Measurements from ENCODE around the gene TRPM1.

Gene TRPM1

DNA sequence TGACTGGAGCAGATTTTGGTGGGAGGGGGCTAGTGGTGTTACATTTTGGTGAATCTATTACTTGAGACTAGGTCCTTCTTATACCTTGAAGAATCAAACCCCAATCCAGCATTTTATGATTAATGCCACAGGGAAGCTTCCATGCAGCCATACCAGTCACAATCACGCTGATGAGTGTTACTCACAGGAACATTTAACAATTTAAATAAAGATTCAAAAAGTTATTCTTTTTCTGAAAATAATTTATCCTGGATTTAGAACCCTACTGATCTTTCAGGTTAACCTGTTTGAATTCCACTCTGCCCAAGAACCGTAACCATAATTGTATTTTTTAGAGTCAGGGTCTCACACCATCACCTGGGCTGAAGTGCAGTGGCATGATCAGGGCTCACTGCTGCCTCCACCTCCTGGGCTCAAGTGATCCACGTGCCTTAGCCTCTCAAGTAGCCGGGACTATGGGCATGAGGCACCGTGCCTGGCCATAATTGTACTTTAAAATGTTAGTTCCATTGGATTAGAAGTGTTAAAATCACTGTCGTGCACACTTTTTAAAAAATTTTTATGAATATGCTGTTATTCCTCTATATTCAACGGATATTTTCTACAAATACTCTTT lies 109.2 kb downstream of the TRPM1 start:
- in situ Hi-C loops (cut with MboI; ENCODE audit: low pct_unique_long_range_greater_than_20kb, low sequenced_read_pairs) = no loop called here
- DNase-seq = no peak

- peak; percentile 76 for DNase-seq
Observed at GRCh38 chr15:30991255-30992235, 110.0 kb downstream of the TRPM1 start, which contains the start of gene MTMR10. Gene MTMR10 (minus strand): TSS chr15:30991628. CDS start chr15:30991506, 122 bp downstream.

GRCh38 chr15:30990446-30991254 lies 110.9 kb downstream of the TRPM1 start:
- peak; percentile 58 for DNase-seq
- in situ Hi-C loops (cut with MboI; ENCODE audit: low pct_unique_long_range_greater_than_20kb, low sequenced_read_pairs) = no loop called here

More at GRCh38 chr15:30991255-30992235, 110.0 kb downstream of the TRPM1 start, which contains the start of gene MTMR10:
- in situ Hi-C loops (cut with MboI; ENCODE audit: low pct_unique_long_range_greater_than_20kb, low sequenced_read_pairs) = no loop called here

GRCh38 chr15:30990036-30990435 lies 111.5 kb downstream of the TRPM1 start:
- in situ Hi-C loops (cut with MboI; ENCODE audit: low pct_unique_long_range_greater_than_20kb, low sequenced_read_pairs) = no loop called here
- no peak for DNase-seq

- in situ Hi-C loops (cut with MboI; ENCODE audit: low pct_unique_long_range_greater_than_20kb, low sequenced_read_pairs) = no loop called here
- no peak for DNase-seq
Observed at GRCh38 chr15:30985081-30985531, 116.4 kb downstream of the TRPM1 start.

DNA sequence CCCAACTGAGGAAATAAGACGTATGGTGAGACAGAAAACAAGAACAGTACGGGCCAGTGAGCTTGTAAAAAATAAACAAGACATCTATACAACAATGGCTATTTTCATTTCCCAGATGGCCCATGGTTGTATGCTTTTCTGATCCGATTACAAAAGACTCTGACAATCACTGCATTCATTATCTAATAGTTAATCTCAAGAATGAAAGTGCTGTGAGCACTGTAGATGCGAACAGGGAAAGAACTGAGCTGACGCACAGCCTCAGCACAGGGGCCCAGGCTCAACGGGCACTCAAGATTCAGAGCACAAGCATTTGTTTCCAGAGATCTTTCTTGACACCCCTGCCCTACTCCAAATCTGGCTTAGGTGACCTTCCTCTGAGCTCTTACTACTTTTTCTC lies 117.0 kb downstream of the TRPM1 start:
- in situ Hi-C loops (cut with MboI; ENCODE audit: low pct_unique_long_range_greater_than_20kb, low sequenced_read_pairs) = no loop called here
- no peak for DNase-seq

DNA sequence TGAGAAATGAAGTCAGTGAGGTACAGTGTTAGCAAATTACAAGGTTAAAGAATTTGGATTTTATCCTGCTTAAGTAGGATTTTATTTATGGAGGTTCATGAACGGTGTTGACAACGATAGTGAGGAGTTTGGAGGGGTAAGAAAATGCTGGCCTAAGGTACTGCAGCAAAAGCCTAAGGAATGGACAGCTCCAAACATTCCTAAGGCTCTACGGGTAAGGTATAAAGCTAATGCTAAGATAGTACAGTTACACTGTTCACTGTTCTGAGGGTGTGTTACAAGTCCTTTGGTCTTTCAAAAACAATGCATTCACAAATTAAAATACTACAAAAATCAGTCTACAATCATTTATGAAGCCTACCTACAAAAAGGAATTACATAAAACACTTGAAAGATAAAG lies 117.4 kb downstream of the TRPM1 start:
- in situ Hi-C loops (cut with MboI; ENCODE audit: low pct_unique_long_range_greater_than_20kb, low sequenced_read_pairs) = no loop called here
- DNase-seq = no peak

- in situ Hi-C loops (cut with MboI; ENCODE audit: low pct_unique_long_range_greater_than_20kb, low sequenced_read_pairs) = no loop called here
- peak; percentile 59 for DNase-seq
Observed at GRCh38 chr15:30979457-30979856, 122.1 kb downstream of the TRPM1 start.

GRCh38 chr15:30978328-30978727 lies 123.2 kb downstream of the TRPM1 start:
- DNase-seq = peak; percentile 18
- in situ Hi-C loops (cut with MboI; ENCODE audit: low pct_unique_long_range_greater_than_20kb, low sequenced_read_pairs) = no loop called here

DNA sequence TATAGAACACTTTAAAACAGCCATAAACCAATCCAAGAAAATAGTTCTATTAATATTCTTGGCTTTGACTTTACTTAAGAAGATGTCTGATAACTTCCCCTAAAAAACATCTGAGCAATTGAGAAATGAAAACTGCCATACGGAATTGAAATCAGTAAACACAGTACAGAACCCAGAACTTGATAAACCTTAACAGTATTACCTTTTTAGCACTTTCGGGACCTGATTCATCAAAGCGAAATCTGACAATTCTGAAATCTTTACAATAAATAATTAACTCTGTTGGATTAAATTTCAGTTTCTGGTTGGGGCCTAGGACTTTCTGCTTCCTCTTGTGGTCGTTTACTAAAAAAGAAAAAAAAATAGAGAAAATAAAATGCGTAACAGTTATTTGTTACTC lies 127.4 kb downstream of the TRPM1 start:
- no peak for DNase-seq

DNA sequence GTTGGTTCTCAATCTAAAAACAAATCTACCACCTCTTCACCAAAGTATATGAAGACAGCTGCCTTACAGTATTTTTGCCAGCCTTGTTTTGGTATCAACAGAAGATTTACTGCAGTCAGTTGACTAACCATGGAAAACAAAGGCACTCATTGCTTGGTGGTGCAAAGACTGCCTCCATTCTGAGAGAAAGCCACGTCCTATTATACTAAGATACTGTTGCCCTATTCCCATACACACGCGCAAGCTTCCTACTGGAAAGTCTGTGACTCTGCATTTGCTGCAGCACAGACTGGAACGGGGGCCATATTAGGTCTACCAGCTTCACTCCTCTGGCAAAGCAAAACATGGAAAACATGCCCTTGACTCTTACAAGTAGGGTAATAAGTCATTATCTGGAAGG lies 128.1 kb downstream of the TRPM1 start:
- DNase-seq = no peak
- in situ Hi-C loops (cut with MboI; ENCODE audit: low pct_unique_long_range_greater_than_20kb, low sequenced_read_pairs) = no loop called here

More for the DNA sequence above, 127.4 kb downstream of the TRPM1 start:
- in situ Hi-C loops (cut with MboI; ENCODE audit: low pct_unique_long_range_greater_than_20kb, low sequenced_read_pairs) = no loop called here

- no peak for DNase-seq
- in situ Hi-C loops (cut with MboI; ENCODE audit: low pct_unique_long_range_greater_than_20kb, low sequenced_read_pairs) = no loop called here
Observed at GRCh38 chr15:30969724-30970123, 131.8 kb downstream of the TRPM1 start.

GRCh38 chr15:30963681-30964080 lies 137.8 kb downstream of the TRPM1 start:
- in situ Hi-C loops (cut with MboI; ENCODE audit: low pct_unique_long_range_greater_than_20kb, low sequenced_read_pairs) = no loop called here
- DNase-seq = no peak

DNA sequence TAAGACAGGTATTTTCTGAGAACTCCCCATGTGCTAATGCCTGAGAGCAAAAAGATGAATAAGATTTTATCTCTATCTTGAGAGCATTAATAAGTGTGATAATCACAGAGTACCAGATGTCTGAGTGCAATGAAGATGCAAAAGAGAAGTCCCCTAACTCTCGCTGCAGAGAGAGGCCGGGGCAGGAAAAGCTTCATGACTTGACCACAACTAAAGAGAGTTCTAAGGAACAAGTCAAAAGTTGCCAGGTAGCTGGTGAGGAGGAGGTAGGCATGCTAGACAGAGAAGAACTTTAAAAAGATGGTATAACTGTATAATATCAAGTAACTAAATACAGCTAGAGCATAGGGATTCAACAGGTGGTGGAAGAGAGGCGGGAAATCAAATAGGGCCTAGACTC lies 138.9 kb downstream of the TRPM1 start:
- in situ Hi-C loops (cut with MboI; ENCODE audit: low pct_unique_long_range_greater_than_20kb, low sequenced_read_pairs) = no loop called here

DNA sequence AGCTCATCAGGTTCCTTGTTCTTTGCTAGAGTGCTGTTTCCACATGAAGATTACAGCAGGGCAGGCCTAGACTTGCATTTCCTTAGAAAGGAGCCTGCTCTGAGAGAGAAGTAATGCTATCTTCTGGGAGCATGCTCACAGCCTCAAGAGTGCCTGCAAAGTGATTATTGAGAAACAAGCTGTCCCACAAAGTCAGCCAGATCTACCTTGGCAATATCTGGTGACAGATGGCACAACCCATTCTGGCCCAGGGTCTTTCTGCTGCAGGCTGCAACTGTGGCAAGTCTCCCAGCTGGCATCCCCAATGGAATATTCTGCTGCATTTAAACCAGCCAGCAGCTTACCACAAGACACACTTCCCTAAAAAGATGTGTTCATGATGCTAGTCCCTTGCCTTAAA lies 139.4 kb downstream of the TRPM1 start:
- in situ Hi-C loops (cut with MboI; ENCODE audit: low pct_unique_long_range_greater_than_20kb, low sequenced_read_pairs) = no loop called here
- peak; percentile 32 for DNase-seq

More for the DNA sequence above, 138.9 kb downstream of the TRPM1 start:
- DNase-seq = no peak

DNA sequence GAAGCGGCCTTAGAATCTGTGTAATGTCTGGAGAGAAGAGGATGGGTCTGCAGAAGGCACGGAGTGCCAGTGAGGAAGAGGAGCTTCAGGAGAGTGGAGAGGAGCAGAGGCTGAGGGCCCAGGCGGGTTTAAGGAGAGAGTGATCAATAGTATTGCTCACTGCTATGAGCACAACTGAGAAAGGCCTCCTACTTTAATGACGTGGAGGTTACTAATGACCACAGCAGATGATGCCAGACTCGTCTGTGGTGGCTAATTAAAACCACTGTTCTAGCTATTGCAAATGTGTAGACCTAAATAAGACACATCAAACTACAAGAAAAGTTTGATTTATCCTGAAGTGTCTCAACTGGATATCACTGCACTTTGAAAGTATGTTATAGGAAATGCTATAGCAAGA lies 143.3 kb downstream of the TRPM1 start:
- in situ Hi-C loops (cut with MboI; ENCODE audit: low pct_unique_long_range_greater_than_20kb, low sequenced_read_pairs) = no loop called here
- DNase-seq = no peak

DNA sequence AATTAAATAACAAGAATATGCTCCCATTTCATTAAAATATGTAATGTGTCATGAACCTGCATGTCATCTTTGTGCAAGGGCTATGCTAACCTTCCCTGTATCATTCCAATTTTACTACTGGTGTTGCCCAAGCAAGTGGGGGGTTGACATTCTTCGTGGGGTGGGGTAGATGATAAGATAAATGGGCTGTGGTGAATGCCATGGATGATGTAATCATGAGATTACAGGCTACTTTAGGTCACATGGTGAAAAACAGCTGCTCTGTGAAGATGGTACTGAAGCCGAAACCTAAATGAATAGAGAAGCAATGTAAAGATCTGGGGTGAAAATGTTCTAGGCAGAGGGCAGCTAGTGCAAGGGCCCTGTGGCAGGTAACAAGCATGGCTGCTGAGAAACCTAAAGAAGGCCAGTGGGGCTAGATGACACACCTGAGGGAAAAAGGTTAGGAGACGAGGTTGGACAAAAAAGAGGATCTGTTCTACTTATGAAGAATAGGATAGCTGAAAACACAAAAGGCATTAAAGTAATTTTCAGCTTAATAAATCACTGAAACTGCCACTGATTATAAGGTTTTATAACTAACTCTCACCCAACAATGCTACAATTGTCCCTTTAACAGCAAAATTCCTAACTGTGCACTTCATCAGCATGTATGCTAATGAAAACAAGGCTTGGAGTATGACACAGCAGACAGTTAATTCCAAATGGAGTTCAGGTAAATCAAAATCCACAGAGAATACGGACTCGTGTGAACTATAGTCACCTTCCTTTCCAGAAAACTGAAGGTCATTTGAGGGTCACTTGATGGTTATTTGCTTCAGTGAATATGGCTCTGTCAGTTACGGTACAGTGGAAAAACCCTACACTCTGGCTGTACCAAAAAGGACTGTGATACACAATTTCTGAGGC lies 145.1 kb downstream of the TRPM1 start:
- no peak for DNase-seq
- in situ Hi-C loops (cut with MboI; ENCODE audit: low pct_unique_long_range_greater_than_20kb, low sequenced_read_pairs) = no loop called here

DNA sequence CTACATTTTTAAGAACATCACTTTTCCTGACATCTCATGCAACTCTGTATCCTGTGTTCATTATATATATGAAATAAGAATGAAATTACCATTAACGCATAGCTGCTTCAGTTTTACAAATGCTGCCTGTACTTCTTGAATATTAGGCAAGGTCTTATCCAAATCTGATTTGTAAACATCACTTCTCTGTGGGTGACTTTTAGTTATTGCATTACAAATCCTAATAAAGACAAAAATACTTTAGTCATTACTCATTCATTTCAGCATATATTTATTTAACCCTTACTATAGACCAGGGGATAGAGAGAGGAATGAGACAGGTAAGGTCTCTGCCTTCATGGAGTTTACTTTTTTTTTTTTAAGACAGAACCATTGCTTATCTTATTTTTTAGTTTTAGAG lies 146.9 kb downstream of the TRPM1 start:
- in situ Hi-C loops (cut with MboI; ENCODE audit: low pct_unique_long_range_greater_than_20kb, low sequenced_read_pairs) = no loop called here
- DNase-seq = no peak
